Endodermal cell (in vitro differentiated cells): ENCODE data around the gene ADK. TPM values are rescaled to one million over a fixed set of nuclear protein-coding genes. Genes with fewer than 3 reads are reported as not detected.

ENCODE experiments used
- DNase-seq: peaks from one replicate; pipeline ENCODE4 v3.0.0-alpha.2; 2017
- H3K27ac ChIP-seq: 2 replicates; pipeline ENCODE4 v1.5.1; 2013; ENCODE audit warnings: mild to moderate bottlenecking, low read depth, low read length, moderate library complexity
- H3K27me3 ChIP-seq: 2 replicates; pipeline ENCODE4 v1.6.1; 2013; ENCODE audit warnings: mild to moderate bottlenecking, low read length, moderate library complexity; ENCODE audit not compliant: insufficient read depth, control insufficient read depth, poor library complexity, severe bottlenecking
- H3K36me3 ChIP-seq: 2 replicates; pipeline ENCODE4 v1.7.0; 2013; ENCODE audit warnings: mild to moderate bottlenecking, low read length, moderate library complexity; ENCODE audit not compliant: control insufficient read depth, insufficient read depth
- H3K4me1 ChIP-seq: one replicate; pipeline ENCODE4 v1.7.0; 2013; ENCODE audit warnings: low read length; ENCODE audit not compliant: control insufficient read depth, insufficient read depth
- H3K4me3 ChIP-seq: 2 replicates; pipeline ENCODE4 v1.5.1; 2013; ENCODE audit warnings: mild to moderate bottlenecking, low read length, moderate library complexity
- H3K9ac ChIP-seq: 2 replicates; pipeline ENCODE4 v1.6.1; 2013; ENCODE audit warnings: mild to moderate bottlenecking, low read length, moderate library complexity; ENCODE audit not compliant: poor library complexity, severe bottlenecking; ENCODE audit errors: extremely low read depth
- H3K9me3 ChIP-seq: 2 replicates; pipeline ENCODE4 v1.6.1; 2013; ENCODE audit warnings: mild to moderate bottlenecking, low read length, moderate library complexity; ENCODE audit not compliant: control insufficient read depth
- H3K27ac Mint-ChIP-seq: 2 replicates; pipeline ENCODE4 v1.8.0; 2020; ENCODE audit warnings: mixed read lengths
- H3K27me3 Mint-ChIP-seq: 2 replicates; pipeline ENCODE4 v1.8.0; 2021; ENCODE audit warnings: mild to moderate bottlenecking, mixed read lengths; ENCODE audit not compliant: insufficient read depth
- H3K36me3 Mint-ChIP-seq: 2 replicates; pipeline ENCODE4 v1.8.0; 2020; ENCODE audit warnings: low read depth, mixed read lengths
- H3K4me1 Mint-ChIP-seq: 2 replicates; pipeline ENCODE4 v1.8.0; 2020; ENCODE audit warnings: mixed read lengths
- H3K4me3 Mint-ChIP-seq: 2 replicates; pipeline ENCODE4 v1.8.0; 2020; ENCODE audit warnings: mild to moderate bottlenecking, moderate library complexity, mixed read lengths
- H3K9me3 Mint-ChIP-seq: 2 replicates; pipeline ENCODE4 v1.8.0; 2020; ENCODE audit warnings: mild to moderate bottlenecking, mixed read lengths
- CTCF ChIP-seq: fragments of 200-600 bp; sonication (generic); conservative IDR thresholded peaks from 2 replicates; pipeline ENCODE4 v1.5.0; 2021; ENCODE audit warnings: antibody characterized with exemption, mild to moderate bottlenecking
- WGBS, 2 experiments: methylation state at CpG; one replicate each; pipeline versions ENCODE4 v1.1.5 to v1.1.7; 2013; ENCODE audit warnings: missing lambda C conversion rate in 2 of 2, mixed read lengths in 1 of 2; ENCODE audit not compliant: insufficient coverage in 1 of 2, insufficient read length in 1 of 2; 5-methylcytosine and 5-hydroxymethylcytosine counted together
- total RNA-seq, 2 donors: library from RNA; stranded (reverse); fragmentation: NEBNext Ultra II Directional in 1 of 2; extraction: Animal tissue kit (Norgen Biotek cat#: 25700) in 1 of 2; gene quantifications; 2 replicates in 1 of 2; 3 replicates in 1 of 2; pipeline ENCODE4 v1.2.1, GENCODE V29; 2021

The ADK gene
- total RNA-seq, 2 donors from 2014 or later: 23.6 to 36.7 TPM

GRCh38 chr10:74510594-74510993 is 359.6 kb downstream of the ADK start:
- peaks cover 19% of the 10 kb centered on the region for H3K36me3 Mint-ChIP-seq
- no peaks in the 10 kb centered on the region for H3K27me3 Mint-ChIP-seq
- no peaks in the 10 kb centered on the region for H3K4me1 Mint-ChIP-seq
- Histone ChIP-seq H3K27me3 (no peaks in the 10 kb centered on the region), H3K9me3 (peaks cover 47% of the 10 kb centered on the region), H3K27ac (no peak overlapping the region), H3K4me3 (no peak overlapping the region), H3K4me1 (no peaks in the 10 kb centered on the region), H3K9ac (no peak overlapping the region), H3K36me3 (peaks cover 3% of the 10 kb centered on the region)
- H3K27ac Mint-ChIP-seq: no peak overlapping the region
- no peak for TF ChIP-seq CTCF
- H3K4me3 Mint-ChIP-seq: no peak overlapping the region
- no peak for DNase-seq
- 81 to 93% methylated on average over 2 to 3 of the region's 3 CpGs for whole genome bisulfite sequencing, 2 experiments
- H3K9me3 Mint-ChIP-seq: peaks cover 42% of the 10 kb centered on the region

- Mint-ChIP-seq H3K27me3 (no peaks in the 10 kb centered on the region), H3K36me3 (peaks cover 19% of the 10 kb centered on the region), H3K9me3 (peaks cover 42% of the 10 kb centered on the region), H3K4me3 (no peak overlapping the region), H3K4me1 (no peaks in the 10 kb centered on the region), H3K27ac (no peak overlapping the region)
- H3K27me3 ChIP-seq: no peaks in the 10 kb centered on the region
- H3K4me1 ChIP-seq: no peaks in the 10 kb centered on the region
- H3K4me3 ChIP-seq: no peak overlapping the region
- no peak for DNase-seq
- H3K9ac ChIP-seq: no peak overlapping the region
- H3K36me3 ChIP-seq: peaks cover 3% of the 10 kb centered on the region
- no peak overlapping the region for H3K27ac ChIP-seq
- no peak for TF ChIP-seq CTCF
- H3K9me3 ChIP-seq: peaks cover 47% of the 10 kb centered on the region
These were observed 360.0 kb downstream of the ADK start for GRCh38 chr10:74511051-74511450.

GRCh38 chr10:74514322-74514721 is 363.3 kb downstream of the ADK start:
- Histone ChIP-seq H3K9me3 (peaks cover 47% of the 10 kb centered on the region), H3K4me1 (no peaks in the 10 kb centered on the region), H3K27me3 (no peaks in the 10 kb centered on the region), H3K27ac (no peak overlapping the region), H3K9ac (no peak overlapping the region), H3K36me3 (no peaks in the 10 kb centered on the region), H3K4me3 (no peak overlapping the region)
- H3K27ac Mint-ChIP-seq: no peak overlapping the region
- H3K4me1 Mint-ChIP-seq: no peaks in the 10 kb centered on the region
- no peak for DNase-seq
- no CpG with 5 or more reads among the region's 1 CpG for WGBS, 2 experiments
- H3K36me3 Mint-ChIP-seq: peaks cover 15% of the 10 kb centered on the region
- no peaks in the 10 kb centered on the region for H3K27me3 Mint-ChIP-seq
- H3K9me3 Mint-ChIP-seq: peaks cover 42% of the 10 kb centered on the region
- TF ChIP-seq CTCF: no peak
- no peak overlapping the region for H3K4me3 Mint-ChIP-seq
